ENCODE data around the gene NCOA1. TPM values are rescaled to one million over a fixed set of nuclear protein-coding genes. Genes with fewer than 3 reads are reported as not detected.

The NCOA1 gene
- polyA plus RNA-seq, 1 donor from 2014 or later = 23.0 TPM

GRCh38 chr2:24820175-24820513 is 329.1 kb downstream of the NCOA1 start:
- Histone ChIP-seq H3K9ac (ENCODE audit: low read length) (no peak overlapping the region), H3K36me3 (ENCODE audit: insufficient read depth, low read length) (peaks cover 10% of the 10 kb centered on the region), H3K79me2 (replicated peaks; ENCODE audit: insufficient read depth, low read length) (no peaks in the 10 kb centered on the region), H3K9me2 (ENCODE audit: insufficient read depth, low read length) (no peaks in the 10 kb centered on the region), H2AFZ (ENCODE audit: low read depth, low read length) (no peak overlapping the region), H3K27me3 (ENCODE audit: insufficient read depth, low read depth, low read length) (no peaks in the 10 kb centered on the region), H4K20me1 (ENCODE audit: insufficient read depth) (no peaks in the 10 kb centered on the region), H3K27ac (ENCODE audit: low read length) (no peak overlapping the region), H3K4me3 (ENCODE audit: low read length) (no peak overlapping the region), H3F3A (ENCODE audit: insufficient read depth, low read length, poor library complexity, severe bottlenecking) (no peaks in the 10 kb centered on the region), H3K4me2 (ENCODE audit: low read length) (no peak overlapping the region), H3K9me3 (ENCODE audit: low read length) (no peaks in the 10 kb centered on the region)
- TF ChIP-seq EP300 (conservative IDR thresholded peaks at IDR 0.05; ENCODE audit: poor library complexity, severe bottlenecking) = no peak
- no peak for TF ChIP-seq CTCF (IDR thresholded peaks at IDR 0.05; ENCODE audit: poor library complexity, severe bottlenecking)
- TF ChIP-seq REST (IDR thresholded peaks at IDR 0.05; ENCODE audit: borderline replicate concordance) = no peak
- no peak for TF ChIP-seq RAD21 (conservative IDR thresholded peaks at IDR 0.05)
- no peak for TF ChIP-seq EZH2 (IDR thresholded peaks at IDR 0.05; ENCODE audit: borderline replicate concordance, insufficient read depth, low read length, poor library complexity, severe bottlenecking)
- TF ChIP-seq MXI1 (conservative IDR thresholded peaks at IDR 0.05; ENCODE audit: poor library complexity, severe bottlenecking) = no peak
- TF ChIP-seq TAF1 (IDR thresholded peaks at IDR 0.05; ENCODE audit: low read depth) = no peak
- no peak for TF ChIP-seq SMC3 (conservative IDR thresholded peaks at IDR 0.05; ENCODE audit: poor library complexity)

Small RNAs within 50 kb of the gene (small RNA-seq; reads per million reads assigned to genes)
- 0 to 0.08 (median 0) reads per million in 3 experiments for gene RNA5SP88
- gene RNU6-936P = 0 reads per million in 3 experiments

Other genes with a start within 250 kb of the NCOA1 start
- gene ITSN2, start 130.7 kb upstream of the NCOA1 start, polyA plus RNA-seq = 8.9 and 10.6 TPM in 2 replicates